HG02759 (cell line): Measurements from ENCODE around the gene PRDM16.

Experiments
- ATAC-seq: cut with Tn5 transposase; IDR thresholded peaks from one replicate; pipeline ENCODE4 v1.9.1; 2021; ENCODE audit warnings: mild to moderate bottlenecking, moderate library complexity; ENCODE audit not compliant: unreplicated experiment

The PRDM16 gene

DNA sequence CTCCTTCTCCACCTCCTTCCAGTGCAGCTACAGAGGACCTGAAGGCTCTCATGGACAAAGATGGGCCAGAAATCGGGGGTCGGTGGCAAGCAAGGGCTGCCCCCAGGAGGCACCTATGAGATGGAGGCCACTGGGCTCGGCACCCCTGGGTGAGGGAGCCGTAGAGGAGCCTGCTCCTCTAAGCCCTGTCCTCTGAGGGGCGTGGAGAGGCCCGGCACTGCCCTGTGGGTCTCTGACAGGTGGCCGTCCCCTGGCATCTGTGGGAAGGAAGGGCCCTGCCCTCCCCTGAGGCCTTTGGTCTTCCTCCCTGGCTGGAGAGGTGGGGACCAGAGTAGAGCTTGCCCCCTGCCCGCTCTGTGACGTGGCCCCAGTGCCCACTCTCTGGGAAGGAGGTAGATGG is 30.9 kb downstream of the PRDM16 start:
- no peak for ATAC-seq

DNA sequence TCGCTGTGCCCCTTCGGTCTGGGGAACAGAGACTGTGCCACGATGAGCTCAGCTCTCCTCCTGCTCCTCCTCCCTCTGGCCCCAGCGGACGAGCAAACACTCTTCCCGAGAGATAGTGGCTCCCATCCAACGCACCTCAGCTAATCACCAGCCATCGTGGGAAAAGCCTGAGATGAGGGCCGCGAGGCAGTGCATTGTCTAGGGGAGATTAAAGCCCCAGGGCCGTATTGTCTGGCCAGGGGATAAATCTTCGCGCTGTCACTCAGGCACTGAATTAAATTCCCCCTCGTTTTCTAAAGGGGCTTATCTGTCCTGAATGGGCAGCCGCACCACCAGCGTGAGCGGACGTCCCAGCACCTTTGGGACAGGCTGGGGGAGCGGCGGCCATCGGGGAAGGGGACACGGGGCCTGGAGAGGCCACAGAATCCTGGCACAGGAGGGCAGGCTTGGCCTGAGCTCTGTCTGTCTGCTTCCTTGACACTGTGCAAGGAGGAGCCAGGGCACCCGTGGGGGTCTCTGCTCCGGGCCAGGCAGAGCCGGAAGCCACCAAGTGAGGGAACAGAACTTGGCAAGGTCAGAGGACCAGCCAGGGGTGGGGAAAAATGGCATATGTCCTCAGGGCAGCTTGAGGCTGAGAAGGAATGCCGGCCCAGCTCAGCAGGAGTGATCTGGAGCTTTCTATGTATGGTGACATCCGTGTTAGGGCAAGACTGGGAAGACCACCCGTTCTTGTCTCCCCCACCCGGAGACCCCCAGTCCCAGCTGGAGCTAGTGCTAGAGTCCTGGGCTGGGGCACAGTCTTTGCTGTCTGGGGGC is 32.3 kb downstream of the PRDM16 start:
- no peak for ATAC-seq

DNA sequence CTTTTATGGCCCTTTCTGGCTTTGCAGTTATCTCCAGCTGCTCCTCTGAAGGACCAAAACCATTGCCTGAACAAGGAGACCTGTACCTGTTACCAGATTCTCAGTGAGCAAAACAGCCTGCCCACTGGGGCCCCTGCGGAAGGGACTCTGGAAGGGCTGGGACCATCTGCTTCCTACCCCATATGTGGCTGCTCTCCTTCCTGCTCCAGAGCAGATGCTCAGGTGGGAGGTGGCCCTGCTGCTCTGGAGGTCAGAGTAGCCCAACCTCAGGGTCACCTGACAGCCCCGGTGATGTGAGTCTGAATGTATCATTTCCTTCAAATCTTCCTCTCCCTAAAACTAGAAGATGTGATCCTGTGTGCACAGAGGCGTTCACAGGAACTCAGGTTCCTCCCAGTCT is 33.6 kb downstream of the PRDM16 start:
- ATAC-seq: no peak

DNA sequence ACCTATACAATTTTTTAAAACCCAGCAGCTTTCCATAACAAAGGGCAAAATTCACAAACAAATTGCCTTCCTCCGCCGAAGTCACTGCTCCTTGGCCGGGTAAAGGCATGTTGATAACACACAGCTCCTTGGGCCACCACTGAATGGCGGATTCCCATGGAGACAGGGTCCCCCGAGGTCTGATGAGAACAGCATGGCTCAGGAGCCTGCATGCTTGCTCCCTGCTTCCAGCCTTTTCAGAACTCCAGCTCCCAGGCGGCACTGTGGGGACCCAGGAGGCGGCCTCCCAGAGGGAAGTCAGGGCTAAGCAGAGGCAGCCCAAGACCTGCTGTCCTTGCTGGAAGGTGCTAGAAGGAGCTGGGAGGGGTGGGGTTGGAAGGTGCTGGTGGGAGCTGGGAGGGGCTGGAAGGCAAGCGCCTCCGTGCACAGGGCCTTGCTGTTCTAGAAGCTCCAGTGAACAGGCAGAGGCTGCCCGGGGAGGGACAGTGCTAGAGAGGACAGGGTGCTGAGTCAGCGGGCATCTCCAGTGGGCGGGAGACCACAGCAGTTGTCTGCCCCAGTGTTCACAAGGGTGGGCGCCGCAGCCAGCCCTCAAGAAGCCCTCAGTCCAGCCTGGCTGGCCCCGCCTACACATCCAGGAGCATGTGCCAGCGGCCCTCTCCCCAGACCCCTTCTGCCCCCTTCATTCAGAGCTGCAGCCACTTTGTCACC is 35.1 kb downstream of the PRDM16 start:
- no peak for ATAC-seq

DNA sequence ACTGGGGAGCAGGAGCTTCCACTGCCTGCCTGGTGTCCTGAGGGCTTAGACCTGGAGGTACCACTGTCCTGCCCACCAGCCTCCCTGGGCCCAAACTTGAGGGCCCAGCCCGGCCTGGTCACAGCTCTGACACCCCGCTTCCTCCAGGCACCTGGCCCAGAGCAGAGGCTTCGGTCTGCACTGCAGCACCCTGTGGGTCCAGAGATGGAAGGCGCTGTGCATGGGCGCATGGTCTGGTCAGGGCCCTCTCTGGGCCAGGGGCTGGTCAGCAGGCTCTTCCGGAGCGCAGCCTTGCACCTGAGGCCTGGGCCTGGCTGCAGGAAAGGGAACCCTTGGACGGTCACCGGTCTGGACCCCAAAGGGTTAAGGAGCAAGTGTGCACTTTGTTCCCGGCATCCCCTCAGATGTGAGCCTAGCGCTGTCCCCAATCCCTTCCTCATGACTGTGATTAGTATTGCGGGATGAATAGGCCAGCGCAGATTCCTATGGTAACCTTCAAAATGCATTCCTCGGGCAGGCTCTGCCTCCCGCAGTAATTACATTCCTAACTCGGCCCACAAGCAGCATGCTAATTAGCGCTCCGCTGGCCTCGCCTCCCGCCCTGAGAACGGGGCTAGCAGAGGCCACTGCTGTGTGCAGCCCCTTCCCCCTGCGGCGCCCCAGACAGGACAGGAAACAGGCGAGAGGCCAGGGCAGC is 36.3 kb downstream of the PRDM16 start:
- no peak for ATAC-seq

DNA sequence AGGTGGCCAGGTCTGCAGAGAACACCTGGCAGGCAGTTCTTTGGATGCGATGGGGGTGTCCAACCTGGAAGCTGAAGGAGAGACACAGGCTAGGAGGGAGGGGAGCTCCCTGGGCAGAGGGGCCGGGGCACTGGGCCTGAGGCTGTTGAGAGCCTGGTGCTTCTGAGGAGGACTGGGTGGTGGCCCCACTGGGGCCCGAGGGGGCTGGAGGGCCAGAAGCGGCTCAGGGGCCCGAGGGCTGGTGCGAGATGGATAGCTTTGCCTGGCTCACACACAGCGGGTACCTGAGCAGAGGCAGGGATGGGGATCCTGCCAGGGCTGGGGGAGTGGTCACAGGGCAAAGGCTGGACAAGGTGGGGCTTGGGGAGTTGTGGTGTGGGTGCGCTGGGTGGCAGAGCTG is 37.2 kb downstream of the PRDM16 start:
- ATAC-seq: no peak

DNA sequence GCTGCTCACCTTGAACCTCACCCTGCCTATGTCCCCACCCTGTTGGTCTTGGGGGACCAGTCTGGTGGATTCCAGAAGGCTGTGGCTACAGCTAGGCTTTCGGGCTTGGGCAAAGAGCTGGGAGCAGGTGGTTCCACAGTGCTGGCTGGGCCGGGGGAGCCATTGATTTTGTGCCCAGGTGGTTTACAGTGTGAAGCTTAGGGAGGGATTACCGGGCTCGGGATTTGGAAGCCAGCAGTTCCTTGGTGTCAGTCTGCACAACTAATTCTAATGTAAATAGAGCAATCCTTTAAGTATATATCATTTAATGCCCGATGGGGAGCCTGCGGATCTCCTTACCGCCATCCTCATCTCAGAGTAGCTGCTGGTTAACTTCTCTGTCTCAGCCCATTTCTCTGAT is 38.2 kb downstream of the PRDM16 start:
- ATAC-seq: no peak

DNA sequence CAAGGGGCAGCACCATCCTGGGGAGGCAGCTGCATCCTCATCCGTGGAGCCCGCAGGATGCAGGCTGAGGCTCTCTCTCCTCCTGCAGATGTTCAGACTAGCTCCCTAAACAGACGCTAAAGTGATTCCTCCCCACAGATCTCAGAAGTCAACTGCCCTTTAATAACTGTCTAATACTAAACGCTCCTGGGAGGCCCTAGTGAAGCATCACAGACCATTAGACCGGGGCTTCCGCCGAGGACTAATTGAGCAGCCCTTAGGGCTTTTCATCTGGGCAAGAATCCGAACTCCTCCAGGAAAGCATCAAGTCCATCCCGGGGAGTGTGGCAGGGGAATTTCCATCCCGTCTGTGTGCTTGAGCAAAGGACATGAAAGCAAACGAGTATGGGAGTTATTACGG is 40.4 kb downstream of the PRDM16 start:
- ATAC-seq: no peak

DNA sequence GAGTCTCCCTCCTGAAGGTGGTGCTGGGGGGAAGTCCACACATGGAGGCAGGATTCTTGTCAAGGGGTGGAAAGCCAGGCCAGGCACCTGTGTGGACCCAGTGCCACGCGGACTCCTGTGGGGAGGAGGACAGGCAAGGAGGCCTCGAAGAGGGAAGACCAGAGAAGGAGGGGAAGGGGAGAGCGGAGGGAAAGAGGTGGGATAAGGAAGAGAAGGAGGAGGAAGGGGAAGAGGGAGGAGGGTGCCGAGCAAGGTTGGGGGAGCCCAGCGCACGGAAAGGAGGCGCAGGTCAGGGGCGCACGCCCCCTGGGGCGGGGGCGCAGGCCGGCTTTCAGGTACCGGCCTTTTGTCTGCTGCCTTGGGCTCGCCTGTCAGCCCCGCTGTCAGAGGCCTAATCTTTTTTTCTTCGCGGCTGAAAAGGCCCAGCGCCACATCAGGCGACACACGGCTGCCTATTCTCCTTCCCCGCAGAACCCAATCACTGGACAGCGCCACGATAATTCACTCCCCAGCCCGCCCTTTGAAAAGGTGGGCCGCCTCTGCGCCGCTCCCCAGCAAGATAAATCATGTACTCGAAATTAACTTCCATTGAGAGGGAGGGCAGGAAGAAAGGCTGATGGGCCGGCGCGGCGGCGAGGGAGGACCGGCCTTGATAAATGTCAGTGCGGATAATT is 42.5 kb downstream of the PRDM16 start:
- no peak for ATAC-seq

DNA sequence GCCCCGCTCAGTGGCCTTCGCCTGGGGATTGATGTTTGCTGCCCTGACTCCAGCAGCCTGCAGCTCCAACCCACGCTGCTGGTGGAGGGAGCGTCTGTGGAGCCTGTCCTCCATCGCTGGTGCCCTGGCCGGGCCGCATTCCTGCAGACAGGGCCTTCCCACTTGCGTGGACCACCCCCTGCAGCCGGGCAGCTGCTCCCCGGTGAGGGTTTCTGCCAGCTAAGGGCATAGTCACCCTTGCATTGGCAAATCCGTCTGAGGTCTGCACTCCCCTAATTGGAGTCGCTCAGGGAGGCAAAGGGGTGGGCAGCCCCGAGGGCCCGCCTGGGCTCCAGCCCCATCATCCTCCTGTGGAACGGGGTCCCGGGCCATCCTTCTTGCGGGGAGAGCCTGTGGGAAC is 43.5 kb downstream of the PRDM16 start:
- ATAC-seq: no peak

DNA sequence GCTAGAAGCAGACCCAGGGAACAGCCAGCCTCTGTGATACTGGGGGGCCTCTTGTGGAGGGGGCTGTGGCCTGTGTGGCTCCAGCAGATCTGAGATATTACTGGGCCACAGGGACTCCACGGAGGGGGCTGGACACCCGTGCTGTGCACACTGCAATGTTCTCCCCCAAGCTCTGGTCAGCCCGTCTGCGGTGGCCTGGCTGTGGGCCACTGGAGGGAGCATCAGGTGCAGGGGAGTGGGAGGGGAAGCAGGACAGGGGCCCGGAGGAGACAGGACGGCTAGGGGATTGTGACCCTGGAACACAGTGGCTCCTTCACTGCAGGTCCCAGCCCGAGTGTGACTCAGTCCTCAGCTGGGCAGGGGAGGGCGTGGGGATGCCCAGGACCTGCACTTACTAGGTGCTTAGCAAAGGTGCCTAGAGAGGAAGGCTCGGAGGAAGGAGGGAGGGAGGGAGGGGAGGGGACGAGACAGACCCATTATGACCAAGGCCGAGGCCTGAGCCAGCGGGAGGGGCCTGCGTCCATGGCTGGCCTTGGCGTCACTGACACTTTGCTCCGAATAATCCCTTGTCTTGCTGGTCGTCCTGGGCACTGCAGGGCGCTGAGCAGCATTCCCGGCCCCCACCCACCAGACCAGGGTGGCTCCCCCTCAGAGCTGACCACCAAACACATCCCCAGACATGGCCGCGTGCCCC is 44.2 kb downstream of the PRDM16 start:
- ATAC-seq: no peak

DNA sequence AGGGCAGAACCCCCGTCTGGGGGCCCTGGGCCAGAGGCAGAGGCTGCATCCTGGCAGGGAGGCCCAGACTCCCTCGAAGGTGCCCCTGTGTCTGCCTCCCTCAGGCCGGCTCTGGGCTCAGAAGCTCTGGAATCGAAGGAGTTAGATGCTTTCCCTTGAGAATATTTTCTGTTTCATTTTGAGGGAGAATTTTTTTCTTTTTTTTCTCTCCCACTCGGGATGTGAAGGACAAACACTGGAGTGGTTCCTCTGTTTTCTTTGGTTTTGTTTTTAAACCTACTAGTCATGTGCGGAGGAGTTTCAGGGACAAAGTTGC is 44.7 kb downstream of the PRDM16 start:
- ATAC-seq: no peak

DNA sequence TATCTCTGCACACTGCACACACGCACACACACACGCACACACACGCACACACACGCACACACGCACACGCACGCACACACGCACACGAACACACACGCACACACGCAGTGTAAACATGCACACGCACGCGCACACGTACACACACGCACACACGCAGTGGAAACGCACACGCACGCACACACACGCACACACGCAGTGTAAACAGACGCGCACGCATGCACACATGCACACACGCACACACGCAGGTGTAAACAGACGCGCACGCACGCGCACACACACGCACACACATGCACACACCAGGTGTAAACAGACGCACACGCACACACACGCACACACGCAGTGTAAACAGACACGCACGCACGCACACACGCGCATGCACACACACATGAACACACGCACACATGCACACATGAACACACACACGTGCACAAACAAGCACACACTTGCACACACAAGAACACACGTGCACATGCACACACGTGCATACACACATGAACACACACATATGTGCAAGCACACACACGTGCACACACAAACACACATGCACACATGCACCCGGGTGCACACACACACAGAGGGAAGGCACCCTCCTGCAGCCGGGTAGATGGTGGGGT is 45.2 kb downstream of the PRDM16 start:
- no peak for ATAC-seq

DNA sequence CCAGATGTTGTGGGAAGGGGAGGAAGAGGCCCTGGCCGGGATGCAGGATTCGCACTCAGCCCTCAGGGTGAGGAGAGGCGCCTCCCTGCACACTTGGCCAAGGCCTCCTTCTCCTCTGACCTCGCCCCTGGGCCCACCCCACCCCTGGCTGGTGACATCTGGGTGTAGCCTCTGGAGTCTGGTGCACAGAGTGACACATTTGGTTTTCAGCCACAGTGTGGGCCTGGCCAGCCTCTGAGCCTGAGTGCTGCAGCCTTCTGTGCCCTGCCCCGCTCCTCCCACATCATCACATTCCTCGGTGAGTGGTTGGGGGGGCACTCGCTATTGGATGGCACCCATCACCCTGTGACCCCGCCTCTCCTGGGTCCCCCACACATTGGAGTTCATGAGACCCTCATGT is 45.8 kb downstream of the PRDM16 start:
- no peak for ATAC-seq

DNA sequence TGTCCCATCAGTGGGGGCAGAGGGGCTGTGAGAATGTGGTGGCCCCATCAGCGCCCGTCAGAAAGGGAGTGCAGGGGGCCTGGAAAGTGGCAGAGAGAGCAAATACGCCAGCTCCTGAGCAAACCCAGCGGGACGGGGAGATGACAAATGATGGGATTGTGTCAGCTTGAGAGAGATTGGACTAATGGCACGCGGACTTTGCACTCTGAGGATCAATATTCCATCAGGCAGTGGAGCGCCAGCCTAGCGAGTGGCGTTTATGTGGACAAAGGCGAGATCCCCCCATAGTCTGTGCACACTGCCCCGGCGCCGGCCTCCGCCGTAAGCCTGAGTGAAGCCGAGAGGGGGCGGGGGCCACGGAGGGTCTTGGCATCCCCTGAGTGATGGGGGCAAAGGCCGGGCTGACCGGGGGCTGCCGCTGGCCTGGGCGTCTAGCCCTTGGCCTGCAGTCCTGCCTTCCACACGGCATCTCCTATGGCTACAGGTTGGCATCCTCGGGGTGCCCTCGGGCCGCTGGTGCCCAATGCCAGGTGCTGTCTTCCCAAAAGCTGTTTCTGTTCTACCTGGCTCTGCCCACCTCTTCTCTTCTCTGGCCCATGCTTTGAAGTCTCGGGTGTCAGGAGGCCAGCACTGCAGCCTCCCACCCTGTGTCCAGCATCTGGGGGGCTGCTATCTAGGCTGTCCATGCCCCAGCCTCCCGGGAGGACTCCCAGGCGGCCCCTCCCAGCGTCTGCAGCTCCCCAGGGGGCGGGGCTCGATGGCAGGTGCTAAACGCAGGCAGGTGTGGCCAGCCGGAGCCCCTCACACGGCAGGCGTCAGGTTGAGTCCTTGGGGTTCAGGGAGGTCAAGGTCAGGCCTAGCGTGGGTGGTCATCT is 46.5 kb downstream of the PRDM16 start:
- ATAC-seq: no peak

DNA sequence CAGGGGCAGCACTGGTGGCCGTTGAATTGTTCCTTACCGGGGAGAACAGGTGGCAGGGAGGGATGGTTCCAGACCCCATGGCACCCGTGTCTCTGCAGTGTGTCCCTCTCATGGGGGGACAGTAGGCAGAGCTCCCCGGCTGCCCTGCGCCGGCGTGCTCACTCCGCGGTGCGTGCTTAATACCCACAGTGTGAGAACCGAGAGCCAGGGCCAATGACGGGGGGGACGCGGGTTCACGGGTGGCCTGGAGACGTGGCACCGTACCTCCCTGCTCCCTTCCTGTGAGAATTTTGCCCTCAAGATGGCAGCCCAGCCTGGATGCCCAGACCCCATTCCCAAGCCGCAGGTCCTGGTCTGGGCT is 47.1 kb downstream of the PRDM16 start:
- ATAC-seq: no peak

DNA sequence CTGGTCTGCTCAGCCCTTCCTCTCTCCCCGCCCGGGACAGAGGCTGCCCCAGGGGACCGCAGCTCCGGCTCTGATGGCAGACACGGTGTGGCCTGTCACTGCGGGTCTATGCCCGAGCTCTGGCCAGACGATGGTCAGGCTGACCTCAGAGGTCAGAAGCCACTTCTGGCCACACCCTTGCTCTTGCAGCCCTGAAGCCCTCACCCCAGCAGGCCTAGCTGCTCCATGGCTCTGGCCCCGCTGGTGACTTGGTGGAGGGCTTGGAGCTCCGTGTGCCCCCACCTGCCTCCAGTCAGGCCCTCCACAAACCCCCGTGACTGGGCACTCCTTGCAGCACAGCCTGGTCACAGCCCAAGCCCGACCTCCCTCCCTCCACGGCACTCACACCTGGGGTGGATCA is 47.6 kb downstream of the PRDM16 start:
- no peak for ATAC-seq

DNA sequence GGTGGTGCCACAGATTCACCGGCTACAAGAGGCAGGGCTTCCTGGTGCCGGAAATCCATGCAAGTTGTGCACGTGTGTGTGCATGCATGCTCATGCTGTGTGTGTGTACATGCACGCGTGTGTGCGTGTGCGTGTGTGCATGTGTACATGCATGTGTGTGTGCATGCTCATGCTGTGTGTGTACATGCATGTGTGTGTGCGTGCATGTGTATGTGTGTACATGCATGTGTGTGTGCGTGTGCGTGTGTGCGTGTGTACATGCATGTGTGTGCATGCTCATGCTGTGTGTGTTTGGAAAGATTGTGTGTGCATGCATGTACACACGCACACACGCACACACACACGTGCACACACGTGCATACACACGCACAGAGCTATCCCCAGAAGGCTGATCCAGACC is 48.9 kb downstream of the PRDM16 start:
- ATAC-seq: no peak

DNA sequence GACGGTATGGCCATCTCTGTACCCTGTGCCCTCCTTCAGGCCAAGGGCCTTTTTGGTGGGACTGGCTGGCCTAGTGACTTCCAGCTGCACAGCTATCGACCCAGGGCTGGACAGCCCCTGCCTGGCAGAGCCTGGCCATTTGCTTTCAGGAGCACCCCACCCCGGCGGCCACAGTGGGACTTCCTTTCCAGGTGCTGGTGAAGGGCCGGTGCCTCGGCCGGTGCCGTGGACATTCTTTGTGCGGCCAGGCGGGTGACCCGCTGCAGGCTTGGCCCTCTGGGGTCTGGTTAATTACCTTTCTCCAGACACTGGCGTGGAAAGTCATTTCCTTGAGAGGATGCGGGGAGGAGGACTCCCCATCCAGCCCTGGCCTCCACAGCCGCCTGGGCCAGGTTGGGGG is 50.1 kb downstream of the PRDM16 start:
- ATAC-seq: no peak

DNA sequence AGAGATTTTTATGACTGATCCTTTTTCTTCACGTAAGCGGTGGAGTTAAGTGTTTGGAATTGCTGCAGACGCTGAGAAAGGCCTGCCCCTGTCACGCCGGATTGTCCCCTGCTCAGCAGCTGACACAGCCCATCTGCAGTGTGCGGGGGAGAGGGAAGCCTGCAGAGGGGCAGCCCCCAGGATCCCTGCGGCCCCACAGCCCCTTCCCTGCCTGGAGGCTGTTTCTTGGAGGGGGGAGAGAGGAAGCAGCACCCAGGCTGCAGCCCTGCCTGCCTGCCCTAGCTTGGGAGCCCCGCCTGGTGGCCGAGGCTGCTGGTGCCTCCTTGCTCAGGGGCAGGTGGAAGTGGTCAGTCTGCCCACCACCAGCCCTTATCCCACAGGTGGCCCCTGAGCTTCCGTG is 50.7 kb downstream of the PRDM16 start:
- no peak for ATAC-seq
